OCI-LY7 (cell line): ENCODE measurements around the gene BANF2. TPM values are rescaled to one million over a fixed set of nuclear protein-coding genes. Genes with fewer than 3 reads are reported as not detected.

Experiments
- BruUV-seq: library from RNA; stranded (reverse); fragments of 400-500 nt; replicated peaks from 2 replicates; lab custom pipeline; 2021; lab: Mats Ljungman, UMichigan
- CTCF ChIA-PET: fragments of 300-600 bp; sonication (Branson Sonifier 250); formaldehyde crosslinking; loops from one replicate; lab custom pipeline; 2022; ENCODE audit warnings: antibody characterized with exemption; ENCODE audit not compliant: unreplicated experiment; lab: Charles Lee
- POLR2A ChIA-PET: fragments of 300-600 bp; sonication (Branson Sonifier 250); formaldehyde crosslinking; loops from one replicate; lab custom pipeline; 2022; ENCODE audit warnings: antibody characterized with exemption; lab: Charles Lee
- DNase-seq: peaks from one replicate; pipeline ENCODE4 v3.0.0-alpha.2; 2015; ENCODE audit warnings: low spot score
- H2AFZ ChIP-seq: fragments of 200-600 bp; sonication (generic), shearing (Covaris generic); 2 replicates; pipeline ENCODE4 v1.6.1; 2014; ENCODE audit warnings: mild to moderate bottlenecking, antibody characterized with exemption, low read length, moderate library complexity
- H3K27ac ChIP-seq: fragments of 200-600 bp; sonication (generic); 2 replicates; pipeline ENCODE4 v1.5.1; 2014; ENCODE audit warnings: mixed run types, low read depth, mild to moderate bottlenecking, moderate library complexity, low read length, inconsistent platforms; ENCODE audit not compliant: poor library complexity, severe bottlenecking
- H3K36me3 ChIP-seq: fragments of 200-600 bp; sonication (generic); 2 replicates; pipeline ENCODE4 v1.6.1; 2014; ENCODE audit warnings: mild to moderate bottlenecking, antibody characterized with exemption, low read length, moderate library complexity, mixed read lengths; ENCODE audit not compliant: insufficient read depth
- H3K4me1 ChIP-seq: fragments of 200-600 bp; sonication (generic); 2 replicates; pipeline ENCODE4 v1.5.1; 2014; ENCODE audit warnings: mild to moderate bottlenecking, low read length; ENCODE audit not compliant: insufficient read depth, poor library complexity, severe bottlenecking
- H3K4me2 ChIP-seq: fragments of 200-600 bp; sonication (generic); 2 replicates; pipeline ENCODE4 v1.6.1; 2014; ENCODE audit warnings: mild to moderate bottlenecking, low read length
- H3K4me3 ChIP-seq: fragments of 200-600 bp; sonication (generic); 2 replicates; pipeline ENCODE4 v1.5.1; 2014; ENCODE audit warnings: mild to moderate bottlenecking, low read depth, low read length; ENCODE audit not compliant: poor library complexity, severe bottlenecking
- H3K79me2 ChIP-seq: fragments of 200-600 bp; sonication (generic); 2 replicates; pipeline ENCODE4 v1.6.1; 2016; ENCODE audit warnings: low read depth, mild to moderate bottlenecking, low read length, moderate library complexity, mixed read lengths; ENCODE audit not compliant: insufficient read depth
- H3K9me2 ChIP-seq: fragments of 200-600 bp; sonication (generic); 2 replicates; pipeline ENCODE4 v1.6.1; 2016; ENCODE audit warnings: mild to moderate bottlenecking, low read length, mixed read lengths; ENCODE audit not compliant: insufficient read depth
- H3K9me3 ChIP-seq: fragments of 200-600 bp; sonication (generic); 2 replicates; pipeline ENCODE4 v1.6.1; 2014; ENCODE audit warnings: mild to moderate bottlenecking, mixed run types, low read length, mixed read lengths
- H4K20me1 ChIP-seq: fragments of 200-600 bp; sonication (generic); 2 replicates; pipeline ENCODE4 v1.6.1; 2014; ENCODE audit warnings: mild to moderate bottlenecking, antibody characterized with exemption, low read length, moderate library complexity, mixed read lengths; ENCODE audit not compliant: insufficient read depth
- CTCF ChIP-seq: fragments of 200-600 bp; sonication (generic); conservative IDR thresholded peaks from 2 replicates; pipeline ENCODE4 v1.5.1; 2014; ENCODE audit warnings: mild to moderate bottlenecking, antibody characterized with exemption, low read length, moderate library complexity, mixed read lengths
- EZH2phosphoT487 ChIP-seq: fragments of 200-600 bp; sonication (generic); IDR thresholded peaks from 2 replicates; pipeline ENCODE4 v1.6.1; 2018; ENCODE audit warnings: low read depth, borderline replicate concordance, mild to moderate bottlenecking, mixed run types, antibody characterized with exemption, low read length, moderate library complexity, mixed read lengths
- intact Hi-C: fragments of 100-400 bp; cut with micrococcal nuclease; formaldehyde crosslinking; loops from one replicate; pipeline ENCODE4 v1.10.0; 2022; ENCODE audit not compliant: unreplicated experiment
- total RNA-seq, 2 experiments: library from RNA; depleted of rRNA in 1 of 2; stranded (reverse); fragments of >200 nt in 1 of 2; shearing (Covaris generic) in 1 of 2; gene quantifications; 2 replicates each; pipeline ENCODE4 v1.2.3, GENCODE V29; 2014 to 2022

BANF2 gene
- total RNA-seq, 2 experiments from 2014 or later = not detected

DNA sequence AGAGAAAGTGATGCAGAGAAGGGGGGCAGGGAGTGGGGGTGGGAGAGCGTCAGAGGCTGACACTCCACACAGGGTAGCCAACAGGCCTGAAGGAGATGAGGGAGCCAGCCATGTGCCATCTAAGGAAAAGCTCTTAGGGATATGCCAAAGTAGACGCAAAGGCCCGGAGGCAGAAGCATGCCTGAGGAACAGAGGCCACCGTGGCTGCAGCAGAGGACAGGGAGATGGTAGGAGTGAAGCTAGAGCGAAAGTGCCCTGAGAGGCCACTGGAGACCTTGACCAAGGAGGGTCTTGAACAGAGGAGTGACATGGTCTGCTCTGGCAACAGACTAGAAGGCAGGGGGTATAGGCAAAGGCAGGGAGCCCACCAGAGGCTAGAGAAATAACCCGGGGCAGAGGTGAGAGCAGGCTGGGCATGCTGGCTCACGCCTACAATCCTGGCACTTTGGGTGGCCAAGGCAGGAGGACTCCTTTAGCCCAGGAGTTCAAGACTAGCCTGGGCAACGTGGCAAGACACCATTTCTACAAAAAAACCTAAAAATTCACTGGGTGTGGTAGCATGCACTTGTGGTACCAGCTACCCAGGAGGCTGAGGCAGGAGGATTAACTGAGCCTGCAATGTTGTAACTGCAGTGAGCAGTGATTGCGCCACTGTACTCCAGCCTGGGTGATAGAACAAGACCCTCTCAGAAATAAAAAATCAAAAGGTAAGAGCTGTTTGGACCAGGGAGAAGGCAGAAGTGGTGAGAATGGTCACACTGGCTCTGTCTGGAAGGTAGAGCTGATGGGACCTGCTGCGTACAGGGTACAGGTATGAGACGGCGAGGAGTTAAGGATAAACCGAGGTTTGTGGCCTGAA, 24.0 kb upstream of the BANF2 start:
- peaks cover 8% of the 10 kb centered on the region for H3K4me1 ChIP-seq
- no peaks in the 10 kb centered on the region for H3K9me2 ChIP-seq
- peaks cover 7% of the 10 kb centered on the region for H4K20me1 ChIP-seq
- intact Hi-C loops = no loop called here
- CTCF ChIA-PET = no interaction called here
- H2AFZ ChIP-seq = no peak overlapping the region
- no peak overlapping the region for H3K4me2 ChIP-seq
- no peaks in the 10 kb centered on the region for H3K79me2 ChIP-seq
- TF ChIP-seq CTCF = no peak
- TF ChIP-seq EZH2phosphoT487 = no peak
- BruUV-seq = no TSS peak
- DNase-seq = no peak
- no peak overlapping the region for H3K4me3 ChIP-seq
- POLR2A ChIA-PET = no interaction called here
- H3K9me3 ChIP-seq = no peaks in the 10 kb centered on the region
- no peak overlapping the region for H3K27ac ChIP-seq
- peaks cover 5% of the 10 kb centered on the region for H3K36me3 ChIP-seq

DNA sequence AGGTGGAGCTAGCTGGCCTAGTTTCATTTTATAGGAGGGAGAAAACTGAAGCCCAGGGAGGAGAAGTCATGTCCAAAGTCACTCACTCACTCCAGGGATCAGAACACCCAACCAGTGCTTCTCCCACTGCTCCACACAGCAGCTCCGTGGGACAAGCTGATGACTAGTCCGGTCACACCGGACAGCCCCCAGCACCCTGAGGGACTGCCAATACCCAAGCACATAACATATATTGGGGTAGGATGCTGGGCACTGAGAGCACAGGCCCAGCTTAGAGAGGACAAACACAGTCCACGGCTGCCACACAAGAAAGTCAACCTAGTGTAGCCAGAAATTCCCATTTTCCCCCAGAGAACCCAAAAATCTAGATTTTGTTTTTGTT, 23.4 kb upstream of the BANF2 start:
- Histone ChIP-seq H2AFZ (no peak overlapping the region), H3K9me3 (no peaks in the 10 kb centered on the region), H3K9me2 (no peaks in the 10 kb centered on the region), H3K4me2 (no peak overlapping the region), H3K36me3 (peaks cover 5% of the 10 kb centered on the region), H3K4me3 (no peak overlapping the region), H4K20me1 (peaks cover 8% of the 10 kb centered on the region), H3K27ac (no peak overlapping the region), H3K4me1 (peaks cover 9% of the 10 kb centered on the region), H3K79me2 (no peaks in the 10 kb centered on the region)
- POLR2A ChIA-PET = no interaction called here
- intact Hi-C loops = no loop called here
- CTCF ChIA-PET = no interaction called here
- no peak for TF ChIP-seq EZH2phosphoT487
- TF ChIP-seq CTCF = no peak
- no peak for DNase-seq
- BruUV-seq = no TSS peak

DNA sequence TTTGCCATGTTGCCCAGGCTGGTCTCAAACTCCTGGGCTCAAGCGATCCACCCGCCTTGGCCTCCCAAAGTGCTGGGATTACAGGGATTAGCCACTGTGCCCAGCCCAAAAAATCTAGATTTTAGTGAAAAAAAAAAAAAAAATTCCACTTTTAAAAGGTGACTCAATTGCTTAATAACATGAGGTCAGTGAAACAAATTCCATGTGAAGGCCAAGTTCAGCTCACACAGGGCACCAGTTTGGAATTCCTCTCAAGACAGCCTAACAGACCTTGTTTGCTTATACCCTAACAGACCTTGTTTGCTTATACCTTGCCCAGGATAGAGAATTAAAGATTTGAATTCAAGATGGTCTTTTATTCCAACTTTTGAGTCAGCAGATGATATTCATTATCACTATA, 22.8 kb upstream of the BANF2 start:
- intact Hi-C loops = no loop called here
- TF ChIP-seq CTCF = no peak
- no peak for TF ChIP-seq EZH2phosphoT487
- Histone ChIP-seq H3K4me3 (no peak overlapping the region), H3K4me1 (peaks cover 9% of the 10 kb centered on the region), H2AFZ (no peak overlapping the region), H3K79me2 (no peaks in the 10 kb centered on the region), H3K9me2 (no peaks in the 10 kb centered on the region), H3K27ac (no peak overlapping the region), H3K36me3 (peaks cover 5% of the 10 kb centered on the region), H4K20me1 (peaks cover 8% of the 10 kb centered on the region), H3K4me2 (no peak overlapping the region), H3K9me3 (no peaks in the 10 kb centered on the region)
- ChIA-PET CTCF (no interaction called here), POLR2A (no interaction called here)
- DNase-seq = no peak
- no TSS peak for BruUV-seq
